GM12878 (cell line): ENCODE measurements around the gene SLC4A5. TPM values are rescaled to one million over a fixed set of nuclear protein-coding genes. Genes with fewer than 3 reads are reported as not detected.

Source experiments
- CHD1 ChIP-seq: IDR thresholded peaks from 2 replicates; pipeline ENCODE4 v1.6.1; 2012; ENCODE audit warnings: low read depth, low read length, improper control_type of control experiment
- EED ChIP-seq: sonication (generic); IDR thresholded peaks from 2 replicates; pipeline ENCODE4 v1.6.1; 2016; ENCODE audit warnings: antibody characterized with exemption, low read depth
- ESRRA ChIP-seq: IDR thresholded peaks from 2 replicates; pipeline ENCODE4 v1.6.1; 2012; ENCODE audit warnings: mild to moderate bottlenecking, low read length, improper control_type of control experiment
- ETV6 ChIP-seq, 2 experiments: fragments of 450-650 bp in 1 of 2; IDR thresholded peaks in 1 of 2; conservative IDR thresholded peaks in 1 of 2; 2 replicates each; pipeline ENCODE4 v1.6.1; 2014; ENCODE audit warnings: antibody characterized with exemption in 1 of 2, borderline replicate concordance in 1 of 2, low read depth in 1 of 2, mild to moderate bottlenecking in 1 of 2, moderate library complexity in 1 of 2
- FOS ChIP-seq: IDR thresholded peaks from 3 replicates; pipeline ENCODE4 v1.6.1; 2011; ENCODE audit warnings: borderline replicate concordance; ENCODE audit not compliant: insufficient read length; ENCODE audit errors: extremely low read depth
- GABPA ChIP-seq: IDR thresholded peaks from 2 replicates; pipeline ENCODE4 v1.6.1; 2014; ENCODE audit warnings: antibody characterized with exemption, low read depth, mild to moderate bottlenecking, inconsistent platforms
- GATAD2B ChIP-seq: fragments of 450-650 bp; conservative IDR thresholded peaks from 2 replicates; pipeline ENCODE4 v1.6.1; 2017; ENCODE audit warnings: low read depth, mild to moderate bottlenecking, moderate library complexity
- HDGF ChIP-seq: fragments of 450-650 bp; IDR thresholded peaks from 2 replicates; pipeline ENCODE4 v1.6.1; 2016; ENCODE audit warnings: antibody characterized with exemption
- JUND ChIP-seq: IDR thresholded peaks from 2 replicates; pipeline ENCODE4 v1.6.1; 2012; ENCODE audit warnings: low read depth, mild to moderate bottlenecking, low read length, improper control_type of control experiment, moderate library complexity
- KAT2A ChIP-seq: conservative IDR thresholded peaks from 2 replicates; pipeline ENCODE4 v1.6.1; 2011; ENCODE audit warnings: low read depth, low read length; ENCODE audit not compliant: control insufficient read depth
- MTA3 ChIP-seq: IDR thresholded peaks from 2 replicates; pipeline ENCODE4 v1.6.1; 2012; ENCODE audit warnings: low read length, inconsistent platforms, borderline replicate concordance
- MYB ChIP-seq: fragments of 150-350 bp; IDR thresholded peaks from 2 replicates; pipeline ENCODE4 v1.6.1; 2014; ENCODE audit warnings: mild to moderate bottlenecking, low read depth, low read length, borderline replicate concordance
- RAD21 ChIP-seq: IDR thresholded peaks from 2 replicates; pipeline ENCODE4 v1.6.1; 2011; ENCODE audit warnings: mild to moderate bottlenecking, low read depth, low read length, moderate library complexity; ENCODE audit not compliant: insufficient read depth
- RB1 ChIP-seq: fragments of 450-650 bp; formaldehyde crosslinking; IDR thresholded peaks from 2 replicates; pipeline ENCODE4 v1.6.1; 2017; ENCODE audit warnings: mild to moderate bottlenecking, borderline replicate concordance
- polyA plus RNA-seq, 11 experiments: library from polyadenylated mRNA; depleted of rRNA in 4 of 11; unstranded in 6 of 11; stranded (reverse) in 5 of 11; fragments of >200 nt; fragmentation: Nextera tagmentation in 4 of 11; fragmentation: Illumina TruSeq in 1 of 11; extraction: Ambion mirVana in 4 of 11; extraction: Trizol in 1 of 11; gene quantifications; 1 replicate in 1 of 11; 2 replicates in 10 of 11; pipeline versions ENCODE4 v1.2.1 to v1.2.3, GENCODE V29; 2011 to 2016; ENCODE audit warnings: inconsistent platforms in 2 of 11, missing spikeins in 2 of 11, low read depth in 1 of 11
- total RNA-seq, 4 experiments: library from RNA; depleted of rRNA in 3 of 4; stranded (reverse); fragments of >200 nt in 3 of 4; fragmentation: Illumina TruSeq in 1 of 4; extraction: Trizol in 1 of 4; gene quantifications; 2 replicates each; pipeline versions ENCODE4 v1.2.1 to v1.2.3, GENCODE V29; 2013 to 2021
- TF ChIP-seq, protein P1 (sequence below): fragments of 450-650 bp; IDR thresholded peaks from 2 replicates; pipeline ENCODE4 v1.6.1; 2017; ENCODE audit warnings: mild to moderate bottlenecking, moderate library complexity
- TF ChIP-seq, protein P2 (sequence below): IDR thresholded peaks from 2 replicates; pipeline ENCODE4 v1.6.1; 2012; ENCODE audit warnings: improper control_type of control experiment, low read depth, low read length; ENCODE audit not compliant: insufficient replicate concordance
- TF ChIP-seq, protein P3 (sequence below): IDR thresholded peaks from 2 replicates; pipeline ENCODE4 v1.6.1; 2012; ENCODE audit warnings: low read depth, low read length, improper control_type of control experiment

Gene SLC4A5
- total and polyA plus RNA-seq, 10 of the 15 experiments (the other 5 are each of a cell fraction or from before 2014, with no cell fraction given) = 0.15 to 4.7 (median 1.6) TPM

DNA sequence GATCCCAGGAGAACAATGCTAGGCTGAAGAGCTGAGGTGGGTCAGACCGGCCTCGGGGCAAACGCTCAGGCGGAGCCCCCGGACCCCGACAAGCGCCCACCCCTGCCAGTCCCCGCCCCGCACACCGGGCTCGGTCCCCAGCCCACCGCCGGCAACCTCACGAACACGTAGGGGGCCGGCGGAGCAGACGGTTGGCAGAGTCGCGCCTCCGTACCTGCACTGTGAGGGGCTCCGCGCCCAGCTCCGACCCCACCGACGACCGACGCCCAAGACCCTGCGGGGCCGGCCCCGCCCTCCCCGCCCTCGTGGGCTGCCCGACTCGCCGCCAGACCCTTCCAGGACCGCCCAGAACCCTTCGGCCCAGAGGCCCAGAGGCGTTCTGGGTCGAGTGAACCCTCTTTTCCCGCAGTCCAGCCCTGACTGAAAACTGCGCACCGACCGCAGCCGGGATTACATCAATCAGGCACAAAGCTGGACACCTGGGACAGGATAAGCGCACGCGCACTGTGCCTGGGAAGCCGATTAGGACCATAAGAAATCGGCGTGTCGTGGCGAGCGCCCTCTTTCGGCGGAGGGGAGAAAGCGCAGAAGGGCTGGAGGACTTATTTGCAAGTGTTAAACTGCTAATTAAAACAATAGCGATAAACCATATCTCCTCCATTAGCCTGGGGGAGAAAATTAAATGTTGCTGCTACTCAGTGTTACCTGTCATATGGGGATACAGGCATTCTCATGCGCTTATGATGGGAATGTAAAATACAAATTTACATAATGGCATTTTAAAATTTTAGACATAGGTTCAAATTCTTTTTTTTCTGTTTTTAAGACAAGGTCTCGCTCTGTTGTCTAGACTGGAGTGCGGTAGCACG is 48.6 kb upstream of the SLC4A5 start (continued):
- TF ChIP-seq MYB (peak; percentile 98), ESRRA (no peak), JUND (no peak; the same call in 1 of the 2 replicates), GATAD2B (no peak; the same call in none of the 2 replicates), EED (no peak), RB1 (peak; percentile 95; the same call in 1 of the 2 replicates), FOS (no peak), ETV6 (conservative IDR thresholded peaks at IDR 0.05 in 1 of 2, IDR thresholded peaks at IDR 0.05 in 1 of 2; ENCODE audit: borderline replicate concordance in 1 of 2, low read depth in 1 of 2) (no peak), MTA3 (no peak), HDGF (0 out of 2 replicates have a peak, but pooled peaks have one; percentile 39), CHD1 (0 out of 2 replicates have a peak, but pooled peaks have one; percentile 51), KAT2A (no peak), RAD21 (peak; percentile 59), GABPA (no peak)
- TF ChIP-seq, protein P1, sequence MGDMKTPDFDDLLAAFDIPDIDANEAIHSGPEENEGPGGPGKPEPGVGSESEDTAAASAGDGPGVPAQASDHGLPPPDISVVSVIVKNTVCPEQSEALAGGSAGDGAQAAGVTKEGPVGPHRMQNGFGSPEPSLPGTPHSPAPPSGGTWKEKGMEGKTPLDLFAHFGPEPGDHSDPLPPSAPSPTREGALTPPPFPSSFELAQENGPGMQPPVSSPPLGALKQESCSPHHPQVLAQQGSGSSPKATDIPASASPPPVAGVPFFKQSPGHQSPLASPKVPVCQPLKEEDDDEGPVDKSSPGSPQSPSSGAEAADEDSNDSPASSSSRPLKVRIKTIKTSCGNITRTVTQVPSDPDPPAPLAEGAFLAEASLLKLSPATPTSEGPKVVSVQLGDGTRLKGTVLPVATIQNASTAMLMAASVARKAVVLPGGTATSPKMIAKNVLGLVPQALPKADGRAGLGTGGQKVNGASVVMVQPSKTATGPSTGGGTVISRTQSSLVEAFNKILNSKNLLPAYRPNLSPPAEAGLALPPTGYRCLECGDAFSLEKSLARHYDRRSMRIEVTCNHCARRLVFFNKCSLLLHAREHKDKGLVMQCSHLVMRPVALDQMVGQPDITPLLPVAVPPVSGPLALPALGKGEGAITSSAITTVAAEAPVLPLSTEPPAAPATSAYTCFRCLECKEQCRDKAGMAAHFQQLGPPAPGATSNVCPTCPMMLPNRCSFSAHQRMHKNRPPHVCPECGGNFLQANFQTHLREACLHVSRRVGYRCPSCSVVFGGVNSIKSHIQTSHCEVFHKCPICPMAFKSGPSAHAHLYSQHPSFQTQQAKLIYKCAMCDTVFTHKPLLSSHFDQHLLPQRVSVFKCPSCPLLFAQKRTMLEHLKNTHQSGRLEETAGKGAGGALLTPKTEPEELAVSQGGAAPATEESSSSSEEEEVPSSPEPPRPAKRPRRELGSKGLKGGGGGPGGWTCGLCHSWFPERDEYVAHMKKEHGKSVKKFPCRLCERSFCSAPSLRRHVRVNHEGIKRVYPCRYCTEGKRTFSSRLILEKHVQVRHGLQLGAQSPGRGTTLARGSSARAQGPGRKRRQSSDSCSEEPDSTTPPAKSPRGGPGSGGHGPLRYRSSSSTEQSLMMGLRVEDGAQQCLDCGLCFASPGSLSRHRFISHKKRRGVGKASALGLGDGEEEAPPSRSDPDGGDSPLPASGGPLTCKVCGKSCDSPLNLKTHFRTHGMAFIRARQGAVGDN = 0 out of 2 replicates have a peak, but pooled peaks have one; percentile 13
- TF ChIP-seq, protein P2, sequence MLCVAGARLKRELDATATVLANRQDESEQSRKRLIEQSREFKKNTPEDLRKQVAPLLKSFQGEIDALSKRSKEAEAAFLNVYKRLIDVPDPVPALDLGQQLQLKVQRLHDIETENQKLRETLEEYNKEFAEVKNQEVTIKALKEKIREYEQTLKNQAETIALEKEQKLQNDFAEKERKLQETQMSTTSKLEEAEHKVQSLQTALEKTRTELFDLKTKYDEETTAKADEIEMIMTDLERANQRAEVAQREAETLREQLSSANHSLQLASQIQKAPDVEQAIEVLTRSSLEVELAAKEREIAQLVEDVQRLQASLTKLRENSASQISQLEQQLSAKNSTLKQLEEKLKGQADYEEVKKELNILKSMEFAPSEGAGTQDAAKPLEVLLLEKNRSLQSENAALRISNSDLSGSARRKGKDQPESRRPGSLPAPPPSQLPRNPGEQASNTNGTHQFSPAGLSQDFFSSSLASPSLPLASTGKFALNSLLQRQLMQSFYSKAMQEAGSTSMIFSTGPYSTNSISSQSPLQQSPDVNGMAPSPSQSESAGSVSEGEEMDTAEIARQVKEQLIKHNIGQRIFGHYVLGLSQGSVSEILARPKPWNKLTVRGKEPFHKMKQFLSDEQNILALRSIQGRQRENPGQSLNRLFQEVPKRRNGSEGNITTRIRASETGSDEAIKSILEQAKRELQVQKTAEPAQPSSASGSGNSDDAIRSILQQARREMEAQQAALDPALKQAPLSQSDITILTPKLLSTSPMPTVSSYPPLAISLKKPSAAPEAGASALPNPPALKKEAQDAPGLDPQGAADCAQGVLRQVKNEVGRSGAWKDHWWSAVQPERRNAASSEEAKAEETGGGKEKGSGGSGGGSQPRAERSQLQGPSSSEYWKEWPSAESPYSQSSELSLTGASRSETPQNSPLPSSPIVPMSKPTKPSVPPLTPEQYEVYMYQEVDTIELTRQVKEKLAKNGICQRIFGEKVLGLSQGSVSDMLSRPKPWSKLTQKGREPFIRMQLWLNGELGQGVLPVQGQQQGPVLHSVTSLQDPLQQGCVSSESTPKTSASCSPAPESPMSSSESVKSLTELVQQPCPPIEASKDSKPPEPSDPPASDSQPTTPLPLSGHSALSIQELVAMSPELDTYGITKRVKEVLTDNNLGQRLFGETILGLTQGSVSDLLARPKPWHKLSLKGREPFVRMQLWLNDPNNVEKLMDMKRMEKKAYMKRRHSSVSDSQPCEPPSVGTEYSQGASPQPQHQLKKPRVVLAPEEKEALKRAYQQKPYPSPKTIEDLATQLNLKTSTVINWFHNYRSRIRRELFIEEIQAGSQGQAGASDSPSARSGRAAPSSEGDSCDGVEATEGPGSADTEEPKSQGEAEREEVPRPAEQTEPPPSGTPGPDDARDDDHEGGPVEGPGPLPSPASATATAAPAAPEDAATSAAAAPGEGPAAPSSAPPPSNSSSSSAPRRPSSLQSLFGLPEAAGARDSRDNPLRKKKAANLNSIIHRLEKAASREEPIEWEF = no peak
- TF ChIP-seq, protein P3, sequence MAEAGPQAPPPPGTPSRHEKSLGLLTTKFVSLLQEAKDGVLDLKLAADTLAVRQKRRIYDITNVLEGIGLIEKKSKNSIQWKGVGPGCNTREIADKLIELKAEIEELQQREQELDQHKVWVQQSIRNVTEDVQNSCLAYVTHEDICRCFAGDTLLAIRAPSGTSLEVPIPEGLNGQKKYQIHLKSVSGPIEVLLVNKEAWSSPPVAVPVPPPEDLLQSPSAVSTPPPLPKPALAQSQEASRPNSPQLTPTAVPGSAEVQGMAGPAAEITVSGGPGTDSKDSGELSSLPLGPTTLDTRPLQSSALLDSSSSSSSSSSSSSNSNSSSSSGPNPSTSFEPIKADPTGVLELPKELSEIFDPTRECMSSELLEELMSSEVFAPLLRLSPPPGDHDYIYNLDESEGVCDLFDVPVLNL = no peak
